ENCODE results near the gene ENO1.
A peak's percentile ranks its signal among the peaks of the same experiment; 100 is the strongest.

ENO1 gene

GRCh38 chr1:8851060-8851459, 27.4 kb downstream of the ENO1 start:
- DNase-seq (ENCODE audit: insufficient read length, low spot score) (no peak), FAIRE-seq (no peak)
- no peak for TF ChIP-seq PAX5 (IDR thresholded peaks at IDR 0.05; ENCODE audit: insufficient read depth, low read length, severe bottlenecking)
- TF ChIP-seq TAF1 (IDR thresholded peaks at IDR 0.05; ENCODE audit: low read depth, low read length): no peak
- no peak for TF ChIP-seq POLR2AphosphoS5 (IDR thresholded peaks at IDR 0.05; ENCODE audit: low read depth, low read length)
- TF ChIP-seq SPI1 (IDR thresholded peaks at IDR 0.05; ENCODE audit: low read depth, low read length): no peak
- TF ChIP-seq POU2F2 (IDR thresholded peaks at IDR 0.05; ENCODE audit: low read depth, low read length): no peak
- no peak for TF ChIP-seq POLR2A (IDR thresholded peaks at IDR 0.05; ENCODE audit: low read depth, low read length)

- DNase-seq (ENCODE audit: insufficient read length, low spot score) (peak; percentile 84), FAIRE-seq (peak; percentile 76)
- TF ChIP-seq POLR2A (IDR thresholded peaks at IDR 0.05; ENCODE audit: low read depth, low read length) (no peak), POLR2AphosphoS5 (IDR thresholded peaks at IDR 0.05; ENCODE audit: low read depth, low read length) (no peak), SPI1 (IDR thresholded peaks at IDR 0.05; ENCODE audit: low read depth, low read length) (no peak), TAF1 (IDR thresholded peaks at IDR 0.05; ENCODE audit: low read depth, low read length) (no peak), POU2F2 (IDR thresholded peaks at IDR 0.05; ENCODE audit: low read depth, low read length) (no peak), PAX5 (IDR thresholded peaks at IDR 0.05; ENCODE audit: insufficient read depth, low read length, severe bottlenecking) (no peak)
These were observed 29.7 kb downstream of the ENO1 start for GRCh38 chr1:8848663-8849386.

GRCh38 chr1:8847990-8848389, 30.5 kb downstream of the ENO1 start:
- FAIRE-seq (no peak), DNase-seq (ENCODE audit: insufficient read length, low spot score) (no peak)
- no peak for TF ChIP-seq POLR2AphosphoS5 (IDR thresholded peaks at IDR 0.05; ENCODE audit: low read depth, low read length)

GRCh38 chr1:8846263-8846662, 32.2 kb downstream of the ENO1 start:
- no peak for DNase-seq (ENCODE audit: insufficient read length, low spot score)
- TF ChIP-seq TAF1 (IDR thresholded peaks at IDR 0.05; ENCODE audit: low read depth, low read length) (no peak), POLR2A (IDR thresholded peaks at IDR 0.05; ENCODE audit: low read depth, low read length) (no peak), POU2F2 (IDR thresholded peaks at IDR 0.05; ENCODE audit: low read depth, low read length) (no peak), PAX5 (IDR thresholded peaks at IDR 0.05; ENCODE audit: insufficient read depth, low read length, severe bottlenecking) (no peak), POLR2AphosphoS5 (IDR thresholded peaks at IDR 0.05; ENCODE audit: low read depth, low read length) (no peak), SPI1 (IDR thresholded peaks at IDR 0.05; ENCODE audit: low read depth, low read length) (no peak)
- no peak for FAIRE-seq

GRCh38 chr1:8845104-8846097, 33.1 kb downstream of the ENO1 start:
- TF ChIP-seq PAX5 (IDR thresholded peaks at IDR 0.05; ENCODE audit: insufficient read depth, low read length, severe bottlenecking) (no peak), TAF1 (IDR thresholded peaks at IDR 0.05; ENCODE audit: low read depth, low read length) (no peak), POLR2A (IDR thresholded peaks at IDR 0.05; ENCODE audit: low read depth, low read length) (no peak), SPI1 (IDR thresholded peaks at IDR 0.05; ENCODE audit: low read depth, low read length) (no peak), POU2F2 (IDR thresholded peaks at IDR 0.05; ENCODE audit: low read depth, low read length) (no peak), POLR2AphosphoS5 (IDR thresholded peaks at IDR 0.05; ENCODE audit: low read depth, low read length) (no peak)
- DNase-seq (ENCODE audit: insufficient read length, low spot score) (no peak), FAIRE-seq (no peak)

GRCh38 chr1:8844501-8845006, 33.9 kb downstream of the ENO1 start:
- DNase-seq (ENCODE audit: insufficient read length, low spot score): no peak
- TF ChIP-seq SPI1 (IDR thresholded peaks at IDR 0.05; ENCODE audit: low read depth, low read length): no peak
- TF ChIP-seq POU2F2 (IDR thresholded peaks at IDR 0.05; ENCODE audit: low read depth, low read length): no peak
- TF ChIP-seq PAX5 (IDR thresholded peaks at IDR 0.05; ENCODE audit: insufficient read depth, low read length, severe bottlenecking): no peak
- no peak for TF ChIP-seq TAF1 (IDR thresholded peaks at IDR 0.05; ENCODE audit: low read depth, low read length)
- no peak for TF ChIP-seq POLR2AphosphoS5 (IDR thresholded peaks at IDR 0.05; ENCODE audit: low read depth, low read length)
- no peak for TF ChIP-seq POLR2A (IDR thresholded peaks at IDR 0.05; ENCODE audit: low read depth, low read length)
- FAIRE-seq: no peak

- DNase-seq (ENCODE audit: insufficient read length, low spot score): no peak
- TF ChIP-seq POU2F2 (IDR thresholded peaks at IDR 0.05; ENCODE audit: low read depth, low read length) (no peak), SPI1 (IDR thresholded peaks at IDR 0.05; ENCODE audit: low read depth, low read length) (no peak)
- FAIRE-seq: no peak
These were observed 37.1 kb downstream of the ENO1 start for GRCh38 chr1:8841395-8841794.

- no peak for FAIRE-seq
- no peak for TF ChIP-seq POLR2A (IDR thresholded peaks at IDR 0.05; ENCODE audit: low read depth, low read length)
- TF ChIP-seq TAF1 (IDR thresholded peaks at IDR 0.05; ENCODE audit: low read depth, low read length): no peak
- no peak for TF ChIP-seq PAX5 (IDR thresholded peaks at IDR 0.05; ENCODE audit: insufficient read depth, low read length, severe bottlenecking)
- TF ChIP-seq POLR2AphosphoS5 (IDR thresholded peaks at IDR 0.05; ENCODE audit: low read depth, low read length): no peak
- TF ChIP-seq SPI1 (IDR thresholded peaks at IDR 0.05; ENCODE audit: low read depth, low read length): no peak
- TF ChIP-seq POU2F2 (IDR thresholded peaks at IDR 0.05; ENCODE audit: low read depth, low read length): no peak
These were observed 38.5 kb downstream of the ENO1 start for GRCh38 chr1:8839990-8840389.

GRCh38 chr1:8835941-8836643, 42.4 kb downstream of the ENO1 start:
- DNase-seq (ENCODE audit: insufficient read length, low spot score) (no peak), FAIRE-seq (no peak)
- TF ChIP-seq POLR2A (IDR thresholded peaks at IDR 0.05; ENCODE audit: low read depth, low read length) (no peak), POLR2AphosphoS5 (IDR thresholded peaks at IDR 0.05; ENCODE audit: low read depth, low read length) (no peak), TAF1 (IDR thresholded peaks at IDR 0.05; ENCODE audit: low read depth, low read length) (no peak), POU2F2 (IDR thresholded peaks at IDR 0.05; ENCODE audit: low read depth, low read length) (no peak), SPI1 (IDR thresholded peaks at IDR 0.05; ENCODE audit: low read depth, low read length) (no peak)

More at GRCh38 chr1:8839990-8840389, 38.5 kb downstream of the ENO1 start:
- no peak for DNase-seq (ENCODE audit: insufficient read length, low spot score)
